ENCODE results near the gene RASGRP3. TPM values are rescaled to one million over a fixed set of nuclear protein-coding genes. Genes with fewer than 3 reads are reported as not detected.

RASGRP3 gene
- total and polyA plus RNA-seq, 9 of the 15 experiments (the other 6 are each of a cell fraction or from before 2014, with no cell fraction given), result 0.18 to 1.7 (median 1.2) TPM

DNA sequence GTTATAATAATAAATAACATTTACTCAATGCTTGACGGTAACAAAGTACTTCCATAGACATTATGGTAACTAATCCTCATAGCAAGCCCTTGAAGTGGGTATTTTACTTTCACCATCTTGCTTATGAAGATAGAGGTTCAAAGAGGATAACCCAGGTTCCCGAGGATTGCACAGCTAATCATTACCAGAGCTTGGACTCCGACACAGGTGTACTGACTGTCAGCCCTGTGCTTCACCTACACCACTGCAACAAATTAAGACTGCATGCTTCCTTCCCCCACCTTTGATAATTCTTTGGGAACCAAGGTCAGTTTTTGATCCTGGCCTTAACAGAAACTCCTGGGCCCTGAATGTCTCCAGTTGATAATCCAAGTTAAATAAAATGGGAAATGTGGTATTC lies 73.8 kb downstream of the RASGRP3 start:
- no peak for DNase-seq (ENCODE audit: extremely low read depth in 1 of 4, low spot score in 3 of 4)
- WGBS (ENCODE audit: insufficient coverage, low coverage, missing lambda C conversion rate), result 7% methylated on average over 3 of the region's 3 CpGs
- BruUV-seq (replicated peaks), result no TSS peak
- H3K36me3 ChIP-seq (ENCODE audit: control insufficient read depth, insufficient read depth, low read length), result no peaks in the 10 kb centered on the region
- no peaks in the 10 kb centered on the region for H3K79me2 ChIP-seq (ENCODE audit: control insufficient read depth, insufficient read depth, low read length)
- no peaks in the 10 kb centered on the region for H3K9me3 ChIP-seq (replicated peaks; ENCODE audit: control insufficient read depth, insufficient read depth, low read depth, low read length)
- in situ Hi-C loops (cut with MboI) (no loop called here), intact Hi-C loops (cut with micrococcal nuclease) (no loop called here)
- peaks cover 11 to 19% of the 10 kb centered on the region in 2 experiments; a peak in 3 of 5 replicates for H3K27me3 ChIP-seq (ENCODE audit: control insufficient read depth in 2 of 2, insufficient read depth in 2 of 2, low read length in 2 of 2)
- no peaks in the 10 kb centered on the region for H3K9me1 ChIP-seq (ENCODE audit: control insufficient read depth, insufficient read depth, low read length)
- H4K20me1 ChIP-seq (replicated peaks; ENCODE audit: control insufficient read depth, insufficient read depth, low read length), result no peaks in the 10 kb centered on the region
- no peak for TF ChIP-seq HOMEZ (CRISPR knock-in tag; IDR thresholded peaks at IDR 0.05)
- H3K27ac ChIP-seq (ENCODE audit: extremely low read depth, low read depth, low read length), result no peak overlapping the region
- H2AFZ ChIP-seq (ENCODE audit: low read depth, low read length), result no peak overlapping the region
- ATAC-seq, result no peak
- H3K4me1 ChIP-seq (replicated peaks in 1 of 2; ENCODE audit: control insufficient read depth in 2 of 2, insufficient read depth in 2 of 2, low read length in 2 of 2), result no peaks in the 10 kb centered on the region
- ChIA-PET POLR2A (no interaction called here), CTCF (ENCODE audit: low intra/inter-chr PET ratio) (no interaction called here)
- H3K4me3 ChIP-seq, result no peak overlapping the region
- H3K9ac ChIP-seq (ENCODE audit: insufficient read depth in 1 of 2, low read depth in 2 of 2, low read length in 2 of 2), result no peak overlapping the region
- FAIRE-seq, result no peak
- H3K4me2 ChIP-seq (ENCODE audit: insufficient read depth, low read length), result no peak overlapping the region

GRCh38 chr2:33552758-33553461 lies 76.5 kb downstream of the RASGRP3 start:
- H2AFZ ChIP-seq (ENCODE audit: low read depth, low read length), result no peak overlapping the region
- in situ Hi-C loops (cut with MboI), result no loop called here
- 0% methylated on average over 1 of the region's 1 CpG for WGBS (ENCODE audit: insufficient coverage, low coverage, missing lambda C conversion rate)
- no TSS peak for BruUV-seq (replicated peaks)
- ATAC-seq (no peak), FAIRE-seq (no peak), DNase-seq (ENCODE audit: extremely low read depth in 1 of 4, low spot score in 3 of 4) (no peak)
- H3K9me3 ChIP-seq (replicated peaks; ENCODE audit: control insufficient read depth, insufficient read depth, low read depth, low read length), result no peaks in the 10 kb centered on the region
- H3K27ac ChIP-seq (ENCODE audit: extremely low read depth, low read depth, low read length), result no peak overlapping the region
- H3K4me3 ChIP-seq, result no peak overlapping the region
- H4K20me1 ChIP-seq (replicated peaks; ENCODE audit: control insufficient read depth, insufficient read depth, low read length), result no peaks in the 10 kb centered on the region
- intact Hi-C loops (cut with micrococcal nuclease), result no loop called here
- ChIA-PET POLR2A (no interaction called here), CTCF (ENCODE audit: low intra/inter-chr PET ratio) (no interaction called here)
- H3K9ac ChIP-seq (ENCODE audit: insufficient read depth in 1 of 2, low read depth in 2 of 2, low read length in 2 of 2), result no peak overlapping the region
- no peaks in the 10 kb centered on the region for H3K4me1 ChIP-seq (replicated peaks in 1 of 2; ENCODE audit: control insufficient read depth in 2 of 2, insufficient read depth in 2 of 2, low read length in 2 of 2)
- H3K4me2 ChIP-seq (ENCODE audit: insufficient read depth, low read length), result no peak overlapping the region
- peaks cover 5 to 9% of the 10 kb centered on the region in 2 experiments; a peak in 3 of 5 replicates for H3K27me3 ChIP-seq (ENCODE audit: control insufficient read depth in 2 of 2, insufficient read depth in 2 of 2, low read length in 2 of 2)
- H3K9me1 ChIP-seq (ENCODE audit: control insufficient read depth, insufficient read depth, low read length), result no peaks in the 10 kb centered on the region
- H3K79me2 ChIP-seq (ENCODE audit: control insufficient read depth, insufficient read depth, low read length), result no peaks in the 10 kb centered on the region
- H3K36me3 ChIP-seq (ENCODE audit: control insufficient read depth, insufficient read depth, low read length), result no peaks in the 10 kb centered on the region
- TF ChIP-seq SMAD3 (CRISPR knock-in tag; conservative IDR thresholded peaks at IDR 0.05), result no peak
- no peak for TF ChIP-seq RNF2 (IDR thresholded peaks at IDR 0.05)
- no peak for TF ChIP-seq CBX2 (IDR thresholded peaks at IDR 0.05; ENCODE audit: insufficient read depth, low read length, poor library complexity, severe bottlenecking)
- TF ChIP-seq FOSL1 (tag; conservative IDR thresholded peaks at IDR 0.05), result peak; percentile 38; the same call in 1 of the 2 replicates
- TF ChIP-seq ZNF431 (CRISPR knock-in tag; IDR thresholded peaks at IDR 0.05), result no peak
- TF ChIP-seq ESRRA (IDR thresholded peaks at IDR 0.05; ENCODE audit: borderline replicate concordance, low read depth), result peak; percentile 20; the same call in 1 of the 2 replicates
- TF ChIP-seq ZMIZ1 (IDR thresholded peaks at IDR 0.05; ENCODE audit: low read depth in 2 of 2, low read length in 2 of 2), result no peak
- TF ChIP-seq SIX5 (IDR thresholded peaks at IDR 0.05; ENCODE audit: borderline replicate concordance in 1 of 2, insufficient read depth in 1 of 2, low read depth in 1 of 2, low read length in 2 of 2), result no peak
- TF ChIP-seq RFX5 (IDR thresholded peaks at IDR 0.05; ENCODE audit: low read depth, low read length), result no peak

All from K562 (cell line).